Sigmoid colon (tissue), 7 donors: Measurements from ENCODE around the gene TBC1D22A. TPM values are rescaled to one million over a fixed set of nuclear protein-coding genes. Genes with fewer than 3 reads are reported as not detected.

Experiments used
- DNase-seq: peaks from one replicate; pipeline ENCODE4 v3.0.0-alpha.2; 2019
- H3K27ac ChIP-seq, 4 donors: fragments of 200-600 bp; sonication (generic); one replicate each; pipeline ENCODE4 v1.5.1; 2016 to 2019; ENCODE audit warnings: mild to moderate bottlenecking in 1 of 4
- H3K27me3 ChIP-seq, 3 donors: fragments of 200-600 bp; sonication (generic); one replicate each; pipeline ENCODE4 v1.5.1; 2019; ENCODE audit warnings: mild to moderate bottlenecking in 1 of 3
- H3K36me3 ChIP-seq, 4 donors: fragments of 200-600 bp; sonication (generic); one replicate each; pipeline ENCODE4 v1.5.1; 2016 to 2019
- H3K4me1 ChIP-seq, 4 donors: fragments of 200-600 bp; sonication (generic); one replicate each; pipeline ENCODE4 v1.5.1; 2017 to 2019
- H3K4me3 ChIP-seq, 4 donors: fragments of 200-600 bp; sonication (generic); one replicate each; pipeline ENCODE4 v1.5.1; 2017 to 2019; ENCODE audit warnings: mild to moderate bottlenecking in 2 of 4, moderate library complexity in 1 of 4
- H3K9me3 ChIP-seq, 4 donors: fragments of 200-600 bp in 3 of 4; sonication (generic) in 3 of 4; one replicate each; pipeline versions ENCODE4 v1.5.1 to v1.6.1; 2013 to 2019
- CTCF ChIP-seq, 4 experiments: fragments of 450-650 bp in 3 of 4; fragments of 200-600 bp in 1 of 4; IDR thresholded peaks; one replicate each; pipeline ENCODE4 v1.5.1; 2016 to 2019; ENCODE audit warnings: antibody characterized with exemption in 4 of 4, mild to moderate bottlenecking in 3 of 4, moderate library complexity in 2 of 4
- EP300 ChIP-seq, 4 donors: sonication (generic); formaldehyde crosslinking; IDR thresholded peaks; one replicate each; pipeline ENCODE4 v1.6.1; 2017; ENCODE audit warnings: antibody characterized with exemption in 4 of 4
- POLR2A ChIP-seq, 2 donors: fragments of 450-650 bp; IDR thresholded peaks; one replicate each; pipeline ENCODE4 v1.6.1; 2016; ENCODE audit warnings: antibody characterized with exemption in 2 of 2, mild to moderate bottlenecking in 2 of 2, moderate library complexity in 2 of 2
- POLR2AphosphoS5 ChIP-seq, 4 donors: sonication (generic); formaldehyde crosslinking; IDR thresholded peaks; one replicate each; pipeline ENCODE4 v1.6.1; 2017; ENCODE audit warnings: antibody characterized with exemption in 4 of 4
- WGBS, 2 donors: extraction: QIAGEN DNeasy Blood & Tissue Kit; methylation state at CpG; one replicate each; pipeline ENCODE4 v1.1.7; 2013; 5-methylcytosine and 5-hydroxymethylcytosine counted together
- intact Hi-C: fragments of 100-400 bp; cut with DNase I; formaldehyde crosslinking; loops from one replicate; pipeline ENCODE4 v1.15.1; 2023
- polyA plus RNA-seq, 3 donors: library from polyadenylated mRNA; stranded (reverse); fragments of 200-250 nt; gene quantifications; one replicate each; pipeline ENCODE4 v1.2.3, GENCODE V29; 2013
- total RNA-seq, 4 donors: library from RNA; depleted of rRNA; stranded (reverse); fragments of >200 nt; gene quantifications; one replicate each; pipeline ENCODE4 v1.1.0, GENCODE V29; 2016
- donor health status: healthy with polysubstance abuse.
- donor health status: Bipolar disorder and iron deficiency.
- donor health status: healthy.

Gene TBC1D22A
- total and polyA plus RNA-seq, 7 donors: 13.6 to 34.6 (median 14.3) TPM

GRCh38 chr22:47176573-47177333 lies 414.3 kb downstream of the TBC1D22A start:
- H3K27ac ChIP-seq: no peak overlapping the region
- H3K9me3 ChIP-seq: no peaks in the 10 kb centered on the region
- no peak overlapping the region for H3K4me3 ChIP-seq
- H3K27me3 ChIP-seq: no peaks in the 10 kb centered on the region
- DNase-seq: peak; percentile 53
- no peak for TF ChIP-seq CTCF (IDR thresholded peaks at IDR 0.05)
- TF ChIP-seq POLR2AphosphoS5 (IDR thresholded peaks at IDR 0.05): no peak
- TF ChIP-seq EP300 (IDR thresholded peaks at IDR 0.05): no peak
- TF ChIP-seq POLR2A (IDR thresholded peaks at IDR 0.05): no peak
- 90 to 96% methylated on average over 24 of the region's 24 CpGs for WGBS, 2 donors
- intact Hi-C loops: no loop called here
- H3K36me3 ChIP-seq: no peaks in the 10 kb centered on the region
- no peaks in the 10 kb centered on the region for H3K4me1 ChIP-seq

GRCh38 chr22:47177334-47177815 lies 414.9 kb downstream of the TBC1D22A start:
- peak; percentile 40 for DNase-seq
- Histone ChIP-seq H3K27ac (no peak overlapping the region), H3K4me3 (no peak overlapping the region), H3K27me3 (no peaks in the 10 kb centered on the region), H3K9me3 (no peaks in the 10 kb centered on the region), H3K4me1 (no peaks in the 10 kb centered on the region), H3K36me3 (no peaks in the 10 kb centered on the region)
- no peak for TF ChIP-seq CTCF (IDR thresholded peaks at IDR 0.05)
- TF ChIP-seq POLR2A (IDR thresholded peaks at IDR 0.05): no peak
- TF ChIP-seq POLR2AphosphoS5 (IDR thresholded peaks at IDR 0.05): no peak
- TF ChIP-seq EP300 (IDR thresholded peaks at IDR 0.05): no peak
- intact Hi-C loops: no loop called here
- WGBS, 2 donors: 96 to 97% methylated on average over 16 of the region's 16 CpGs

GRCh38 chr22:47178339-47178738 lies 415.9 kb downstream of the TBC1D22A start:
- TF ChIP-seq POLR2AphosphoS5 (IDR thresholded peaks at IDR 0.05): no peak
- no peak for TF ChIP-seq CTCF (IDR thresholded peaks at IDR 0.05)
- TF ChIP-seq POLR2A (IDR thresholded peaks at IDR 0.05): no peak
- no peak for TF ChIP-seq EP300 (IDR thresholded peaks at IDR 0.05)
- DNase-seq: no peak
- intact Hi-C loops: no loop called here

GRCh38 chr22:47180796-47181195 lies 418.3 kb downstream of the TBC1D22A start:
- Histone ChIP-seq H3K4me1 (no peaks in the 10 kb centered on the region), H3K9me3 (peaks cover 0 to 9% (median 0%) of the 10 kb centered on the region in 4 donors), H3K4me3 (no peak overlapping the region), H3K27ac (no peak overlapping the region), H3K36me3 (no peaks in the 10 kb centered on the region), H3K27me3 (no peaks in the 10 kb centered on the region)
- no peak for DNase-seq
- TF ChIP-seq POLR2AphosphoS5 (IDR thresholded peaks at IDR 0.05) (no peak), EP300 (IDR thresholded peaks at IDR 0.05) (no peak), CTCF (IDR thresholded peaks at IDR 0.05) (no peak), POLR2A (IDR thresholded peaks at IDR 0.05) (no peak)
- 61 to 95% methylated on average over 2 of the region's 2 CpGs for WGBS, 2 donors
- intact Hi-C loops: no loop called here

More at GRCh38 chr22:47178339-47178738, 415.9 kb downstream of the TBC1D22A start:
- H3K27ac ChIP-seq: no peak overlapping the region
- no peaks in the 10 kb centered on the region for H3K9me3 ChIP-seq
- no peaks in the 10 kb centered on the region for H3K27me3 ChIP-seq
- 96% methylated on average over 5 of the region's 5 CpGs for WGBS, 2 donors
- H3K4me1 ChIP-seq: no peaks in the 10 kb centered on the region
- no peak overlapping the region for H3K4me3 ChIP-seq
- H3K36me3 ChIP-seq: no peaks in the 10 kb centered on the region
